Stimulated activated CD8-positive, alpha-beta memory T cell treated with anti-CD3 and anti-CD28 coated beads, Interleukin-12 subunit alpha, Interleukin-12 subunit beta, amount 100 ng/mL, for 24 hours (primary cell): ENCODE measurements around the gene FAM111B.
"Not testable (repeated sequence)": the region's sequence is repeated elsewhere in the genome, so short reads cannot be mapped to it uniquely, and the experiment has no call there.

Source experiments
- DNase-seq: peaks from one replicate; pipeline ENCODE4 v3.0.0-alpha.2; 2020; ENCODE audit errors: extremely low read depth

Gene FAM111B

GRCh38 chr11:59106363-59107336 is at the start of gene FAM111B:
Gene FAM111B (plus strand): TSS chr11:59107237. CDS start chr11:59109626, 2,389 bp downstream.
- peak; percentile 25 for DNase-seq

GRCh38 chr11:59058120-59059033 is 48.7 kb upstream of the FAM111B start:
- DNase-seq = peak; percentile 23

- DNase-seq = not testable (repeated sequence)
Measured at GRCh38 chr11:59060096-59060495, 46.9 kb upstream of the FAM111B start.

GRCh38 chr11:59062602-59063529 is 44.2 kb upstream of the FAM111B start:
- no peak for DNase-seq

GRCh38 chr11:59063996-59064727 is 42.9 kb upstream of the FAM111B start:
- DNase-seq = not testable (repeated sequence)

- no peak for DNase-seq
Measured at GRCh38 chr11:59069087-59069486, 38.0 kb upstream of the FAM111B start.

GRCh38 chr11:59076876-59077571 is 30.0 kb upstream of the FAM111B start:
- DNase-seq = no peak

- no peak for DNase-seq
Measured at GRCh38 chr11:59078435-59078834, 28.6 kb upstream of the FAM111B start.

- no peak for DNase-seq
Measured at GRCh38 chr11:59079086-59079485, 28.0 kb upstream of the FAM111B start.

- DNase-seq = not testable (repeated sequence)
Measured at GRCh38 chr11:59080421-59080820, 26.6 kb upstream of the FAM111B start.

- not testable (repeated sequence) for DNase-seq
Measured at GRCh38 chr11:59081430-59082020, 25.5 kb upstream of the FAM111B start.

GRCh38 chr11:59086007-59086406 is 21.0 kb upstream of the FAM111B start, which contains the start of gene GLYATL1B:
Gene GLYATL1B (plus strand): TSS chr11:59086307. CDS start chr11:59086307, 0 bp downstream.
- not testable (repeated sequence) for DNase-seq

GRCh38 chr11:59088162-59088561 is 18.9 kb upstream of the FAM111B start:
- no peak for DNase-seq

- not testable (repeated sequence) for DNase-seq
Measured at GRCh38 chr11:59093576-59093975, 13.5 kb upstream of the FAM111B start.

- DNase-seq = not testable (repeated sequence)
Measured at GRCh38 chr11:59095225-59095624, 11.8 kb upstream of the FAM111B start.

- not testable (repeated sequence) for DNase-seq
Measured at GRCh38 chr11:59095972-59096575, 11.0 kb upstream of the FAM111B start.

- DNase-seq = peak; percentile 30
Measured at GRCh38 chr11:59097113-59097708, 9.8 kb upstream of the FAM111B start.

- not testable (repeated sequence) for DNase-seq
Measured at GRCh38 chr11:59097938-59098337, 9.1 kb upstream of the FAM111B start.
